Measurements from ENCODE around the gene DISP2. TPM values are rescaled to one million over a fixed set of nuclear protein-coding genes. Genes with fewer than 3 reads are reported as not detected.
A peak's percentile ranks its signal among the peaks of the same experiment; 100 is the strongest.

DISP2 gene
- total and polyA plus RNA-seq, 2 of the 8 experiments (the other 6 are each of a cell fraction or from before 2014, with no cell fraction given), result 0.45 to 1.2 TPM

DNA sequence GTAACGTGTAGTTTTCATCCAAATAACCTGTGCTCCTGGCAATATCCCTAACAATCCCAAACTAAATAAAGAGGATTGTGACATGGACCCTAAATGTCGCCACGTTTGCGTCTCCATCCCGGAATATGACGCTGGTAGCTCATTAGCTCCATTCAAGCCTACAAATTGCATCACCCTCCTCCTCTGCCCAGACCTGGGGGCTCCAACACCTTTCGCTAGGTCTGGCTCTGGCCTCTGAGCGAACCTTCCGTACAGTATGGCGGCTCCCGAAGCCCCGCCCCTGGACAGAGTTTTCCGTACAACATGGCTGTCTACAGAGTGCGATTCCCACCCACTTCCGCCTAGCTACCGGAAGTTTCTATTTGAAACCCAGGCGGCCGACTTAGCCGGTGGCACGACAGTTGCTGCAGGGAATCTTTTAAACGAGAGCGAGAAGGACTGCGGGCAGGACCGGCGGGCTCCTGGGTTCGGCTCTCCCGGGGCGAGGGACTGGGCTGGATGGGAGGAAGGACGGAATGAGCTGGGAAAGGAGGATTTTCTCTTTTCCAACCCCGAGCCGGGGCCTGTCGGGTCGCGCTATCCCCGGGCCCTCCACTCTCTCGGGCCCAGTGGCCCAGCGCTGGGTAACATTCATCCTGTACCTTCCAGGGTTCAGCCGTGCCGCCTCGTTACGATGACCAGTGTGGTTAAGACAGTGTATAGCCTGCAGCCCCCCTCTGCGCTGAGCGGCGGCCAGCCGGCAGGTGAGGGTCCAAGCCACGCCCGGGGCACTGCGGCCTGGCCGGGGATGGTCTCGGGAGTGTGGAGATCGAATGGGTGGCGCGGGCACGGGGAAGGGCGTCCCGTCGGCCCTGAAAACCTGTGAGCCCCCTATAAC lies 24.8 kb downstream of the DISP2 start, which contains the start of gene KNSTRN (continued):
- TF ChIP-seq, protein P1, sequence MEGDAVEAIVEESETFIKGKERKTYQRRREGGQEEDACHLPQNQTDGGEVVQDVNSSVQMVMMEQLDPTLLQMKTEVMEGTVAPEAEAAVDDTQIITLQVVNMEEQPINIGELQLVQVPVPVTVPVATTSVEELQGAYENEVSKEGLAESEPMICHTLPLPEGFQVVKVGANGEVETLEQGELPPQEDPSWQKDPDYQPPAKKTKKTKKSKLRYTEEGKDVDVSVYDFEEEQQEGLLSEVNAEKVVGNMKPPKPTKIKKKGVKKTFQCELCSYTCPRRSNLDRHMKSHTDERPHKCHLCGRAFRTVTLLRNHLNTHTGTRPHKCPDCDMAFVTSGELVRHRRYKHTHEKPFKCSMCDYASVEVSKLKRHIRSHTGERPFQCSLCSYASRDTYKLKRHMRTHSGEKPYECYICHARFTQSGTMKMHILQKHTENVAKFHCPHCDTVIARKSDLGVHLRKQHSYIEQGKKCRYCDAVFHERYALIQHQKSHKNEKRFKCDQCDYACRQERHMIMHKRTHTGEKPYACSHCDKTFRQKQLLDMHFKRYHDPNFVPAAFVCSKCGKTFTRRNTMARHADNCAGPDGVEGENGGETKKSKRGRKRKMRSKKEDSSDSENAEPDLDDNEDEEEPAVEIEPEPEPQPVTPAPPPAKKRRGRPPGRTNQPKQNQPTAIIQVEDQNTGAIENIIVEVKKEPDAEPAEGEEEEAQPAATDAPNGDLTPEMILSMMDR (IDR thresholded peaks at IDR 0.05; ENCODE audit: control extremely low read depth in 1 of 3, insufficient read depth in 1 of 3, low read depth in 1 of 3, low read length in 3 of 3), result no peak
- TF ChIP-seq RXRA (IDR thresholded peaks at IDR 0.05; ENCODE audit: insufficient read depth, low read depth, low read length) (0 out of 2 replicates have a peak, but pooled peaks have one; percentile 50), FOSL1 (IDR thresholded peaks at IDR 0.05; ENCODE audit: insufficient read depth, low read depth, low read length) (no peak), TAF1 (IDR thresholded peaks at IDR 0.05; ENCODE audit: low read depth, low read length) (peak; percentile 79), POLR2A (IDR thresholded peaks at IDR 0.05; ENCODE audit: control extremely low read depth in 1 of 2, low read depth in 2 of 2, low read length in 2 of 2) (peak in 1 of 2 experiments; percentile 42; a peak in 1 of 3 replicates), SUZ12 (IDR thresholded peaks at IDR 0.05; ENCODE audit: low read length) (no peak), SAP30 (IDR thresholded peaks at IDR 0.05; ENCODE audit: insufficient read depth, insufficient replicate concordance, low read length) (peak; percentile 68), CEBPB (IDR thresholded peaks at IDR 0.05; ENCODE audit: low read depth, low read length) (peak; percentile 98), GTF2F1 (IDR thresholded peaks at IDR 0.05; ENCODE audit: borderline replicate concordance, low read depth, low read length) (no peak)
- TF ChIP-seq, protein P2, sequence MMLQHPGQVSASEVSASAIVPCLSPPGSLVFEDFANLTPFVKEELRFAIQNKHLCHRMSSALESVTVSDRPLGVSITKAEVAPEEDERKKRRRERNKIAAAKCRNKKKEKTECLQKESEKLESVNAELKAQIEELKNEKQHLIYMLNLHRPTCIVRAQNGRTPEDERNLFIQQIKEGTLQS (IDR thresholded peaks at IDR 0.05; ENCODE audit: insufficient read depth, low read depth, low read length), result peak; percentile 91
- TF ChIP-seq, protein P3, sequence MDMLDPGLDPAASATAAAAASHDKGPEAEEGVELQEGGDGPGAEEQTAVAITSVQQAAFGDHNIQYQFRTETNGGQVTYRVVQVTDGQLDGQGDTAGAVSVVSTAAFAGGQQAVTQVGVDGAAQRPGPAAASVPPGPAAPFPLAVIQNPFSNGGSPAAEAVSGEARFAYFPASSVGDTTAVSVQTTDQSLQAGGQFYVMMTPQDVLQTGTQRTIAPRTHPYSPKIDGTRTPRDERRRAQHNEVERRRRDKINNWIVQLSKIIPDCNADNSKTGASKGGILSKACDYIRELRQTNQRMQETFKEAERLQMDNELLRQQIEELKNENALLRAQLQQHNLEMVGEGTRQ (IDR thresholded peaks at IDR 0.05; ENCODE audit: low read length), result no peak

Data from H1 (cell line).